MM.1S (cell line): ENCODE data around the gene GNAL.

Experiments
- CTCF ChIP-seq: fragments of 300-600 bp; sonication (generic); IDR thresholded peaks from 2 replicates; pipeline ENCODE4 v1.5.1; 2016; ENCODE audit warnings: antibody characterized with exemption, low read length, mixed read lengths
- EZH2 ChIP-seq: fragments of 300-600 bp; sonication (generic); optimal IDR thresholded peaks from 2 replicates; pipeline ENCODE3; 2017; ENCODE audit warnings: low read depth, mild to moderate bottlenecking, antibody characterized with exemption, low read length, mixed read lengths

- TF ChIP-seq EZH2 (no peak), CTCF (no peak)
These were observed 100.8 kb downstream of the GNAL start for GRCh38 chr18:11789716-11790510.
